Neural cell (in vitro differentiated cells): ENCODE data around the gene ARHGAP18. TPM values are rescaled to one million over a fixed set of nuclear protein-coding genes. Genes with fewer than 3 reads are reported as not detected.

Experiments used
- H2AFZ ChIP-seq: fragments of 200-600, 300-800 bp; sonication (generic), shearing (Covaris generic); 2 replicates; pipeline ENCODE4 v1.6.0; 2014; ENCODE audit warnings: low read depth, mild to moderate bottlenecking, antibody characterized with exemption, low read length, moderate library complexity
- H3F3A ChIP-seq: fragments of 200-600 bp; shearing (Covaris generic); 2 replicates; pipeline ENCODE4 v1.6.1; 2016; ENCODE audit warnings: mild to moderate bottlenecking, moderate library complexity, mixed read lengths, antibody characterized with exemption, low read length; ENCODE audit not compliant: insufficient read depth, poor library complexity, severe bottlenecking
- H3K27ac ChIP-seq: fragments of 200-600, 300-800 bp; sonication (generic), shearing (Covaris generic); 2 replicates; pipeline ENCODE4 v1.5.1; 2014; ENCODE audit warnings: mild to moderate bottlenecking, low read length, moderate library complexity
- H3K27me3 ChIP-seq: fragments of 300-800, 200-600 bp; sonication (generic), shearing (Covaris generic); 2 replicates; pipeline ENCODE4 v1.6.0; 2014; ENCODE audit warnings: mild to moderate bottlenecking, low read depth, low read length, moderate library complexity; ENCODE audit not compliant: insufficient read depth
- H3K36me3 ChIP-seq: fragments of 300-800, 200-600 bp; sonication (generic), shearing (Covaris generic); 2 replicates; pipeline ENCODE4 v1.5.1; 2014; ENCODE audit warnings: mild to moderate bottlenecking, antibody characterized with exemption, low read length, moderate library complexity; ENCODE audit not compliant: insufficient read depth
- H3K4me2 ChIP-seq: fragments of 300-800, 200-600 bp; sonication (generic), shearing (Covaris generic); 2 replicates; pipeline ENCODE4 v1.6.0; 2014; ENCODE audit warnings: mild to moderate bottlenecking, low read length
- H3K4me3 ChIP-seq: fragments of 300-800, 200-600 bp; sonication (generic), shearing (Covaris generic); 2 replicates; pipeline ENCODE4 v1.5.1; 2014; ENCODE audit warnings: mild to moderate bottlenecking, low read length, moderate library complexity
- H3K79me2 ChIP-seq: fragments of 200-600 bp; shearing (Covaris generic); replicated peaks from 2 replicates; pipeline ENCODE4 v1.6.0; 2014; ENCODE audit warnings: mild to moderate bottlenecking, low read length, moderate library complexity; ENCODE audit not compliant: insufficient read depth
- H3K9ac ChIP-seq: fragments of 300-800, 200-600 bp; sonication (generic), shearing (Covaris generic); 2 replicates; pipeline ENCODE4 v1.6.1; 2016; ENCODE audit warnings: mild to moderate bottlenecking, low read length, mixed read lengths
- H3K9me2 ChIP-seq: fragments of 200-600 bp; shearing (Covaris generic); 2 replicates; pipeline ENCODE4 v1.6.1; 2016; ENCODE audit warnings: mild to moderate bottlenecking, low read length, mixed read lengths; ENCODE audit not compliant: insufficient read depth
- H3K9me3 ChIP-seq: fragments of 200-600, 300-800 bp; sonication (generic), shearing (Covaris generic); 2 replicates; pipeline ENCODE4 v1.6.1; 2016; ENCODE audit warnings: mild to moderate bottlenecking, mixed run types, low read length, moderate library complexity, mixed read lengths
- H4K20me1 ChIP-seq: fragments of 200-600 bp; shearing (Covaris generic); 2 replicates; pipeline ENCODE4 v1.6.1; 2016; ENCODE audit warnings: mild to moderate bottlenecking, mixed run types; ENCODE audit not compliant: insufficient read depth
- CTCF ChIP-seq: fragments of 450-650 bp; IDR thresholded peaks from 2 replicates; pipeline ENCODE4 v1.5.1; 2014; ENCODE audit warnings: antibody characterized with exemption, mild to moderate bottlenecking, moderate library complexity; ENCODE audit not compliant: poor library complexity, severe bottlenecking
- EP300 ChIP-seq: fragments of 450-650 bp; conservative IDR thresholded peaks from 2 replicates; pipeline ENCODE4 v1.6.1; 2014; ENCODE audit warnings: antibody characterized with exemption, mild to moderate bottlenecking, moderate library complexity; ENCODE audit not compliant: poor library complexity, severe bottlenecking
- EZH2 ChIP-seq: fragments of 200-600, 300-800 bp; shearing (Covaris generic), sonication (generic); IDR thresholded peaks from 2 replicates; pipeline ENCODE4 v1.6.1; 2014; ENCODE audit warnings: antibody characterized with exemption, low read length, borderline replicate concordance, mild to moderate bottlenecking; ENCODE audit not compliant: insufficient read depth, poor library complexity, severe bottlenecking
- POLR2AphosphoS5 ChIP-seq: IDR thresholded peaks from 2 replicates; pipeline ENCODE4 v1.6.1; 2012
- RAD21 ChIP-seq: fragments of 450-650 bp; conservative IDR thresholded peaks from 2 replicates; pipeline ENCODE4 v1.6.1; 2014; ENCODE audit warnings: antibody characterized with exemption, mild to moderate bottlenecking, moderate library complexity
- REST ChIP-seq: IDR thresholded peaks from 2 replicates; pipeline ENCODE4 v1.6.1; 2012; ENCODE audit warnings: borderline replicate concordance
- SMC3 ChIP-seq: fragments of 450-650 bp; conservative IDR thresholded peaks from 2 replicates; pipeline ENCODE4 v1.6.1; 2014; ENCODE audit warnings: antibody characterized with exemption, mild to moderate bottlenecking, moderate library complexity; ENCODE audit not compliant: poor library complexity
- TAF1 ChIP-seq: IDR thresholded peaks from 2 replicates; pipeline ENCODE4 v1.6.1; 2012; ENCODE audit warnings: low read depth
- polyA plus RNA-seq: library from polyadenylated mRNA; depleted of rRNA; stranded (reverse); fragments of >200 nt; gene quantifications from 2 replicates; pipeline ENCODE4 v1.2.3, GENCODE V29; 2014

ARHGAP18 gene
- polyA plus RNA-seq, 1 donor from 2014 or later = 4.7 TPM

- Histone ChIP-seq H3K36me3 (no peaks in the 10 kb centered on the region), H3K9me3 (no peaks in the 10 kb centered on the region), H3K79me2 (no peaks in the 10 kb centered on the region), H3K9me2 (no peaks in the 10 kb centered on the region), H3K27me3 (no peaks in the 10 kb centered on the region), H3K9ac (no peak overlapping the region), H3F3A (no peaks in the 10 kb centered on the region), H3K4me3 (no peak overlapping the region), H3K27ac (no peak overlapping the region), H3K4me2 (no peak overlapping the region), H2AFZ (no peak overlapping the region), H4K20me1 (no peaks in the 10 kb centered on the region)
- TF ChIP-seq EZH2 = no peak
- TF ChIP-seq SMC3 = no peak
- no peak for TF ChIP-seq CTCF
- no peak for TF ChIP-seq RAD21
- no peak for TF ChIP-seq EP300
Measured at GRCh38 chr6:129719692-129720091, 9.7 kb upstream of the ARHGAP18 start.

GRCh38 chr6:129717277-129717676, 7.3 kb upstream of the ARHGAP18 start:
- no peak overlapping the region for H3K4me3 ChIP-seq
- no peaks in the 10 kb centered on the region for H3K9me2 ChIP-seq
- H3K9me3 ChIP-seq = no peaks in the 10 kb centered on the region
- H3K4me2 ChIP-seq = no peak overlapping the region
- no peaks in the 10 kb centered on the region for H3F3A ChIP-seq
- H2AFZ ChIP-seq = no peak overlapping the region
- H3K27ac ChIP-seq = no peak overlapping the region
- no peaks in the 10 kb centered on the region for H3K27me3 ChIP-seq
- TF ChIP-seq TAF1 (no peak), EP300 (no peak), POLR2AphosphoS5 (no peak), REST (no peak), EZH2 (no peak), CTCF (no peak)
- no peaks in the 10 kb centered on the region for H4K20me1 ChIP-seq
- no peaks in the 10 kb centered on the region for H3K79me2 ChIP-seq
- no peak overlapping the region for H3K9ac ChIP-seq
- H3K36me3 ChIP-seq = no peaks in the 10 kb centered on the region
